ENCODE data around the gene REEP1. TPM values are rescaled to one million over a fixed set of nuclear protein-coding genes. Genes with fewer than 3 reads are reported as not detected.
A peak's percentile ranks its signal among the peaks of the same experiment; 100 is the strongest.

Gene REEP1
- total RNA-seq, 5 donors from 2014 or later (not counting 1 experiment from before 2014, with no cell fraction given): 0.12 to 1.0 (median 0.18) TPM; not detected in 1

- H3K4me1 ChIP-seq (ENCODE audit: control insufficient read depth in 1 of 2, extremely low read depth in 1 of 2, insufficient read depth in 2 of 2, low read length in 2 of 2): peaks cover 0 to 12% of the 10 kb centered on the region in 2 experiments
- H3K27ac Mint-ChIP-seq: no peak overlapping the region
- H3K27me3 Mint-ChIP-seq: peaks cover 39 to 51% of the 10 kb centered on the region in 2 donors
- peaks cover 5% of the 10 kb centered on the region for H3K36me3 Mint-ChIP-seq
- ATAC-seq (replicated peaks in 1 of 4) (no peak), DNase-seq (no peak)
- ChIA-PET POLR2A (no interaction called here), CTCF (no interaction called here)
- H3K4me3 ChIP-seq (ENCODE audit: control insufficient read depth in 1 of 2, extremely low read depth in 1 of 2, low read length in 1 of 2): no peak overlapping the region
- H3K36me3 ChIP-seq (ENCODE audit: control insufficient read depth in 2 of 2, extremely low read depth in 1 of 2, insufficient read depth in 1 of 2, low read length in 1 of 2): no peaks in the 10 kb centered on the region
- peaks cover 9 to 32% of the 10 kb centered on the region in 2 experiments for H3K27me3 ChIP-seq (replicated peaks in 1 of 2; ENCODE audit: control insufficient read depth in 2 of 2, extremely low read depth in 1 of 2, insufficient read depth in 2 of 2, low read length in 1 of 2)
- no peak overlapping the region for H3K27ac ChIP-seq (ENCODE audit: low read length)
- H3K4me1 Mint-ChIP-seq: peaks cover 10 to 12% (median 12%) of the 10 kb centered on the region in 3 donors
- no peak overlapping the region for H3K4me3 Mint-ChIP-seq
- H3K9me3 ChIP-seq: peaks cover 7% of the 10 kb centered on the region
- peaks cover 7 to 14% (median 14%) of the 10 kb centered on the region in 3 donors for H3K9me3 Mint-ChIP-seq
Observed at GRCh38 chr2:86341470-86341869, 4.0 kb upstream of the REEP1 start.

GRCh38 chr2:86338778-86339295, 1.4 kb upstream of the REEP1 start:
- ChIA-PET POLR2A (interaction anchor here in 1 of 2 donors (0.5 kb wide), 1 partner anchor 30 kb away, joined by 4 read pairs; no protein-coding TSS in a partner anchor), CTCF (no interaction called here)
- Mint-ChIP-seq H3K4me1 (peaks cover 18 to 19% (median 19%) of the 10 kb centered on the region in 3 donors), H3K9me3 (peaks cover 7 to 14% (median 14%) of the 10 kb centered on the region in 3 donors), H3K36me3 (peaks cover 5% of the 10 kb centered on the region), H3K27ac (no peak overlapping the region), H3K4me3 (peak overlapping the region in 1 of 3 donors; percentile 76), H3K27me3 (peaks cover 55 to 74% of the 10 kb centered on the region in 2 donors)
- Histone ChIP-seq H3K4me3 (ENCODE audit: control insufficient read depth in 1 of 2, extremely low read depth in 1 of 2, low read length in 1 of 2) (no peak overlapping the region), H3K4me1 (ENCODE audit: control insufficient read depth in 1 of 2, extremely low read depth in 1 of 2, insufficient read depth in 2 of 2, low read length in 2 of 2) (peaks cover 2 to 15% of the 10 kb centered on the region in 2 experiments), H3K27ac (ENCODE audit: low read length) (no peak overlapping the region), H3K36me3 (ENCODE audit: control insufficient read depth in 2 of 2, extremely low read depth in 1 of 2, insufficient read depth in 1 of 2, low read length in 1 of 2) (no peaks in the 10 kb centered on the region), H3K9me3 (peaks cover 7% of the 10 kb centered on the region), H3K27me3 (replicated peaks in 1 of 2; ENCODE audit: control insufficient read depth in 2 of 2, extremely low read depth in 1 of 2, insufficient read depth in 2 of 2, low read length in 1 of 2) (peaks cover 12 to 43% of the 10 kb centered on the region in 2 experiments)
- 85% methylated on average over 5 of the region's 10 CpGs for WGBS (ENCODE audit: insufficient coverage)
- DNase-seq (no peak), ATAC-seq (replicated peaks in 1 of 4) (no peak)

GRCh38 chr2:86336675-86337243, 667 bp downstream of the REEP1 start:
- ChIA-PET POLR2A (no interaction called here), CTCF (no interaction called here)
- H3K9me3 ChIP-seq: peaks cover 2% of the 10 kb centered on the region
- WGBS (ENCODE audit: insufficient coverage): 4% methylated on average over 44 of the region's 45 CpGs
- ATAC-seq (replicated peaks in 1 of 4) (peak in 2 of 4 experiments; percentile 11 to 17), DNase-seq (peak in 1 of 35 experiments; percentile 1)
- Mint-ChIP-seq H3K4me3 (peak overlapping the region; percentile 67 to 84 (median 73)), H3K9me3 (peaks cover 7 to 11% (median 10%) of the 10 kb centered on the region in 3 donors), H3K36me3 (peaks cover 5% of the 10 kb centered on the region), H3K27ac (no peak overlapping the region), H3K27me3 (peaks cover 55 to 71% of the 10 kb centered on the region in 2 donors), H3K4me1 (peaks cover 18 to 19% (median 19%) of the 10 kb centered on the region in 3 donors)
- H3K27ac ChIP-seq (ENCODE audit: low read length): no peak overlapping the region
- H3K27me3 ChIP-seq (replicated peaks in 1 of 2; ENCODE audit: control insufficient read depth in 2 of 2, extremely low read depth in 1 of 2, insufficient read depth in 2 of 2, low read length in 1 of 2): peaks cover 12 to 43% of the 10 kb centered on the region in 2 experiments
- no peaks in the 10 kb centered on the region for H3K36me3 ChIP-seq (ENCODE audit: control insufficient read depth in 2 of 2, extremely low read depth in 1 of 2, insufficient read depth in 1 of 2, low read length in 1 of 2)
- H3K4me1 ChIP-seq (ENCODE audit: control insufficient read depth in 1 of 2, extremely low read depth in 1 of 2, insufficient read depth in 2 of 2, low read length in 2 of 2): peaks cover 2 to 15% of the 10 kb centered on the region in 2 experiments
- peak overlapping the region; percentile 19 to 62 for H3K4me3 ChIP-seq (ENCODE audit: control insufficient read depth in 1 of 2, extremely low read depth in 1 of 2, low read length in 1 of 2)

GRCh38 chr2:86335865-86336674, 1.4 kb downstream of the REEP1 start:
- H3K4me1 ChIP-seq (ENCODE audit: control insufficient read depth in 1 of 2, extremely low read depth in 1 of 2, insufficient read depth in 2 of 2, low read length in 2 of 2): peaks cover 2 to 15% of the 10 kb centered on the region in 2 experiments
- H3K36me3 ChIP-seq (ENCODE audit: control insufficient read depth in 2 of 2, extremely low read depth in 1 of 2, insufficient read depth in 1 of 2, low read length in 1 of 2): no peaks in the 10 kb centered on the region
- ChIA-PET CTCF (interaction anchor here in 1 of 2 donors (0.6 kb wide), 1 partner anchor 336 kb away, joined by 5 read pairs; no protein-coding TSS in a partner anchor), POLR2A (interaction anchor here (0.7 kb wide), 2 partner anchors 15 to 450 kb away, joined by 3 to 6 read pairs; no protein-coding TSS in a partner anchor)
- peaks cover 57 to 66% of the 10 kb centered on the region in 2 donors for H3K27me3 Mint-ChIP-seq
- DNase-seq (no peak), ATAC-seq (replicated peaks in 1 of 4) (no peak)
- peak overlapping the region; percentile 67 to 84 (median 73) for H3K4me3 Mint-ChIP-seq
- H3K4me3 ChIP-seq (ENCODE audit: control insufficient read depth in 1 of 2, extremely low read depth in 1 of 2, low read length in 1 of 2): peak overlapping the region in 1 of 2 donors; percentile 62
- peaks cover 12 to 43% of the 10 kb centered on the region in 2 experiments for H3K27me3 ChIP-seq (replicated peaks in 1 of 2; ENCODE audit: control insufficient read depth in 2 of 2, extremely low read depth in 1 of 2, insufficient read depth in 2 of 2, low read length in 1 of 2)
- peaks cover 18 to 19% (median 19%) of the 10 kb centered on the region in 3 donors for H3K4me1 Mint-ChIP-seq
- H3K9me3 Mint-ChIP-seq: peaks cover 4 to 5% (median 5%) of the 10 kb centered on the region in 3 donors
- 55% methylated on average over 5 of the region's 15 CpGs for WGBS (ENCODE audit: insufficient coverage)
- H3K27ac Mint-ChIP-seq: peak overlapping the region in 1 of 2 donors; percentile 59
- peaks cover under 1% of the 10 kb centered on the region for H3K9me3 ChIP-seq
- H3K27ac ChIP-seq (ENCODE audit: low read length): no peak overlapping the region
- H3K36me3 Mint-ChIP-seq: peaks cover under 1% of the 10 kb centered on the region

- Histone ChIP-seq H3K9me3 (no peaks in the 10 kb centered on the region), H3K36me3 (ENCODE audit: control insufficient read depth in 2 of 2, extremely low read depth in 1 of 2, insufficient read depth in 1 of 2, low read length in 1 of 2) (no peaks in the 10 kb centered on the region), H3K27me3 (replicated peaks in 1 of 2; ENCODE audit: control insufficient read depth in 2 of 2, extremely low read depth in 1 of 2, insufficient read depth in 2 of 2, low read length in 1 of 2) (peaks cover 7 to 27% of the 10 kb centered on the region in 2 experiments), H3K27ac (ENCODE audit: low read length) (no peak overlapping the region), H3K4me1 (ENCODE audit: control insufficient read depth in 1 of 2, extremely low read depth in 1 of 2, insufficient read depth in 2 of 2, low read length in 2 of 2) (peaks cover 2 to 15% of the 10 kb centered on the region in 2 experiments), H3K4me3 (ENCODE audit: control insufficient read depth in 1 of 2, extremely low read depth in 1 of 2, low read length in 1 of 2) (no peak overlapping the region)
- POLR2A ChIA-PET: no interaction called here
- Mint-ChIP-seq H3K27ac (no peak overlapping the region), H3K9me3 (no peaks in the 10 kb centered on the region), H3K4me1 (peaks cover 18% of the 10 kb centered on the region in 3 donors), H3K4me3 (no peak overlapping the region), H3K27me3 (peaks cover 39 to 56% of the 10 kb centered on the region in 2 donors), H3K36me3 (no peaks in the 10 kb centered on the region)
- no peak for ATAC-seq (replicated peaks in 1 of 4)
- WGBS (ENCODE audit: insufficient coverage): 80% methylated on average over 1 of the region's 2 CpGs
- no peak for DNase-seq
- CTCF ChIA-PET: no interaction called here
Observed at GRCh38 chr2:86333378-86333777, 4.0 kb downstream of the REEP1 start.

- Mint-ChIP-seq H3K36me3 (no peaks in the 10 kb centered on the region), H3K4me1 (peaks cover 12 to 13% (median 12%) of the 10 kb centered on the region in 3 donors), H3K9me3 (no peaks in the 10 kb centered on the region), H3K27me3 (peaks cover 34 to 50% of the 10 kb centered on the region in 2 donors), H3K4me3 (no peak overlapping the region), H3K27ac (no peak overlapping the region)
- Histone ChIP-seq H3K9me3 (no peaks in the 10 kb centered on the region), H3K4me3 (ENCODE audit: control insufficient read depth in 1 of 2, extremely low read depth in 1 of 2, low read length in 1 of 2) (no peak overlapping the region), H3K27ac (ENCODE audit: low read length) (no peak overlapping the region), H3K4me1 (ENCODE audit: control insufficient read depth in 1 of 2, extremely low read depth in 1 of 2, insufficient read depth in 2 of 2, low read length in 2 of 2) (peaks cover 2 to 9% of the 10 kb centered on the region in 2 experiments), H3K27me3 (replicated peaks in 1 of 2; ENCODE audit: control insufficient read depth in 2 of 2, extremely low read depth in 1 of 2, insufficient read depth in 2 of 2, low read length in 1 of 2) (peaks cover 4 to 20% of the 10 kb centered on the region in 2 experiments), H3K36me3 (ENCODE audit: control insufficient read depth in 2 of 2, extremely low read depth in 1 of 2, insufficient read depth in 1 of 2, low read length in 1 of 2) (peaks cover 0 to 3% of the 10 kb centered on the region in 2 donors)
- ATAC-seq (replicated peaks in 1 of 4): no peak
- DNase-seq: no peak
- CTCF ChIA-PET: no interaction called here
- POLR2A ChIA-PET: no interaction called here
- WGBS (ENCODE audit: insufficient coverage): no CpG with 5 or more reads among the region's 1 CpG
Observed at GRCh38 chr2:86332654-86333053, 4.8 kb downstream of the REEP1 start.

Measured in T-cell (primary cell).